Caco-2 (cell line): ENCODE measurements around the gene TK2. TPM values are rescaled to one million over a fixed set of nuclear protein-coding genes. Genes with fewer than 3 reads are reported as not detected.

Experiments used
- BruUV-seq: library from RNA; stranded (reverse); fragments of 400-500 nt; replicated peaks from 2 replicates; lab custom pipeline; 2021; lab: Mats Ljungman, UMichigan
- CTCF ChIA-PET: fragments of 300-600 bp; sonication (Branson Sonifier 250); formaldehyde crosslinking; loops from one replicate; lab custom pipeline; 2022; ENCODE audit warnings: antibody characterized with exemption; lab: Charles Lee
- POLR2A ChIA-PET: fragments of 300-600 bp; sonication (Branson Sonifier 250); formaldehyde crosslinking; loops from one replicate; lab custom pipeline; 2022; ENCODE audit warnings: antibody characterized with exemption; lab: Charles Lee
- DNase-seq, 2 experiments: peaks; one replicate each; pipeline versions ENCODE4 v3.0.0 to v3.0.0-alpha.2; 2020 to 2022
- H3K27me3 ChIP-seq: replicated peaks from 2 replicates; pipeline ENCODE4 v1.6.0; 2011; ENCODE audit warnings: low read length; ENCODE audit not compliant: control insufficient read depth, insufficient read depth
- H3K36me3 ChIP-seq: 2 replicates; pipeline ENCODE4 v1.5.1; 2011; ENCODE audit warnings: low read length; ENCODE audit not compliant: control insufficient read depth, insufficient read depth
- H3K4me1 ChIP-seq: fragments of 250-450 bp; sonication (Bioruptor Pico); 2 replicates; pipeline ENCODE4 v1.5.1; 2020; ENCODE audit warnings: mild to moderate bottlenecking
- H3K4me3 ChIP-seq: 2 replicates; pipeline ENCODE4 v1.5.1; 2011; ENCODE audit warnings: low read depth, mild to moderate bottlenecking, control low read depth, low read length
- H3K9me3 ChIP-seq: fragments of 250-450 bp; sonication (Bioruptor Pico); 2 replicates; pipeline ENCODE4 v1.5.1; 2020; ENCODE audit warnings: mild to moderate bottlenecking, moderate library complexity
- H3K27ac Mint-ChIP-seq: one replicate; pipeline ENCODE4 v1.8.0; 2022; ENCODE audit warnings: mixed read lengths; ENCODE audit not compliant: unreplicated experiment
- H3K27me3 Mint-ChIP-seq: one replicate; pipeline ENCODE4 v1.8.0; 2022; ENCODE audit warnings: mixed read lengths; ENCODE audit not compliant: insufficient read depth, unreplicated experiment
- H3K36me3 Mint-ChIP-seq: one replicate; pipeline ENCODE4 v1.8.0; 2022; ENCODE audit warnings: mild to moderate bottlenecking, mixed read lengths; ENCODE audit not compliant: insufficient read depth, unreplicated experiment
- H3K4me1 Mint-ChIP-seq: one replicate; pipeline ENCODE4 v1.8.0; 2022; ENCODE audit warnings: low read depth, mixed read lengths; ENCODE audit not compliant: unreplicated experiment
- H3K4me3 Mint-ChIP-seq: one replicate; pipeline ENCODE4 v1.8.0; 2022; ENCODE audit warnings: mild to moderate bottlenecking, moderate library complexity, mixed read lengths; ENCODE audit not compliant: unreplicated experiment
- H3K9me3 Mint-ChIP-seq: one replicate; pipeline ENCODE4 v1.8.0; 2022; ENCODE audit warnings: mixed read lengths; ENCODE audit not compliant: unreplicated experiment
- intact Hi-C: fragments of 100-400 bp; cut with micrococcal nuclease; formaldehyde crosslinking; loops from one replicate; pipeline ENCODE4 v1.10.0; 2022; ENCODE audit not compliant: unreplicated experiment
- total RNA-seq: library from RNA; stranded (reverse); gene quantifications from 2 replicates; pipeline ENCODE4 v1.2.3, GENCODE V29; 2022
- TF ChIP-seq, protein P1 (sequence below), 2 experiments: fragments of 200-600 bp in 1 of 2; IDR thresholded peaks; 1 replicate in 1 of 2; 2 replicates in 1 of 2; pipeline versions ENCODE4 v1.5.1 to v1.8.0; 2011 to 2022; ENCODE audit warnings: antibody characterized with exemption in 1 of 2, control low read depth in 1 of 2, inconsistent platforms in 1 of 2, low read depth in 1 of 2, low read length in 1 of 2, mild to moderate bottlenecking in 1 of 2, moderate library complexity in 1 of 2; ENCODE audit not compliant: insufficient read depth in 1 of 2, severe bottlenecking in 1 of 2, unreplicated experiment in 1 of 2

Gene TK2
- total RNA-seq, 1 experiment from 2014 or later, result 18.2 TPM

DNA sequence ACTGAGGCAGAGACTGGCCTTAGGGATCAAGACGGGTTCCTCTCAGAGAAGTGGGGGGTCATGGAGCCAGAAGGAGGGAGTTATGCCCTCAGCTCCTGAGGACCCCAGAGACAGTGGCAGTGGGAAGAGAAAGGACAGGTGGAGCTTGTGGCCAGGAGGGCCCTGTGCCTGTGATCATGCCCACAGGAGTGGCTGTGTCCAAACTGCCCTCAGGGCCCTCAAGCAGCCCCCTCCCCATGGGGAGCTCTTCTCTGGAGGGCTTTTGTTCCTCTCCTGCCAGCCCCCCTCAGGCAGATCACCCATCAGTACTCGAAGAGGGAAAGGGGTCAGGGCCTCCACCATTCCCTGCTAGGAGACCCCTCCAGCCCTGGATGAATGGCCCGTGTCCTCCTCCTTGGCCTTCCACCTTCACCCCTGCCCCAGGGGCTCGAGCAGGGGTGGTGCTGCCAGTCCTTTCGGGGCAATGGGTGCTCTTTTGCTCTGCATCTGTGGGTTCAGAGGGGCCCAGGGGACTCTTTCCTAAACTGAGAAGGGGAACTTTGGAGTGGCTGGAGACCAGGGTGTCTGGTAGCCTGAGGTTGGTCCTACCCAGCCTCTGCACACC is 70.2 kb downstream of the TK2 start:
- intact Hi-C loops, result loop anchor here (5.0 kb wide), 2 partner anchors 37 to 52 kb away; partner anchors contain the start of gene BEAN1
- Histone ChIP-seq H3K4me3 (no peak overlapping the region), H3K36me3 (no peaks in the 10 kb centered on the region), H3K4me1 (peaks cover 13% of the 10 kb centered on the region; the same call in 1 of the 2 replicates), H3K9me3 (no peaks in the 10 kb centered on the region), H3K27me3 (peaks cover 3% of the 10 kb centered on the region; the same call in 1 of the 2 replicates)
- Mint-ChIP-seq H3K27me3 (peaks cover 2% of the 10 kb centered on the region), H3K9me3 (no peaks in the 10 kb centered on the region), H3K27ac (no peak overlapping the region), H3K4me1 (no peaks in the 10 kb centered on the region), H3K36me3 (peaks cover 5% of the 10 kb centered on the region), H3K4me3 (no peak overlapping the region)
- no TSS peak for BruUV-seq
- TF ChIP-seq, protein P1, sequence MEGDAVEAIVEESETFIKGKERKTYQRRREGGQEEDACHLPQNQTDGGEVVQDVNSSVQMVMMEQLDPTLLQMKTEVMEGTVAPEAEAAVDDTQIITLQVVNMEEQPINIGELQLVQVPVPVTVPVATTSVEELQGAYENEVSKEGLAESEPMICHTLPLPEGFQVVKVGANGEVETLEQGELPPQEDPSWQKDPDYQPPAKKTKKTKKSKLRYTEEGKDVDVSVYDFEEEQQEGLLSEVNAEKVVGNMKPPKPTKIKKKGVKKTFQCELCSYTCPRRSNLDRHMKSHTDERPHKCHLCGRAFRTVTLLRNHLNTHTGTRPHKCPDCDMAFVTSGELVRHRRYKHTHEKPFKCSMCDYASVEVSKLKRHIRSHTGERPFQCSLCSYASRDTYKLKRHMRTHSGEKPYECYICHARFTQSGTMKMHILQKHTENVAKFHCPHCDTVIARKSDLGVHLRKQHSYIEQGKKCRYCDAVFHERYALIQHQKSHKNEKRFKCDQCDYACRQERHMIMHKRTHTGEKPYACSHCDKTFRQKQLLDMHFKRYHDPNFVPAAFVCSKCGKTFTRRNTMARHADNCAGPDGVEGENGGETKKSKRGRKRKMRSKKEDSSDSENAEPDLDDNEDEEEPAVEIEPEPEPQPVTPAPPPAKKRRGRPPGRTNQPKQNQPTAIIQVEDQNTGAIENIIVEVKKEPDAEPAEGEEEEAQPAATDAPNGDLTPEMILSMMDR (IDR thresholded peaks at IDR 0.05; ENCODE audit: insufficient read depth in 1 of 2, low read depth in 1 of 2, low read length in 1 of 2, severe bottlenecking in 1 of 2, unreplicated experiment in 1 of 2), result no peak
- ChIA-PET CTCF (no interaction called here), POLR2A (no interaction called here)
- DNase-seq, result no peak

DNA sequence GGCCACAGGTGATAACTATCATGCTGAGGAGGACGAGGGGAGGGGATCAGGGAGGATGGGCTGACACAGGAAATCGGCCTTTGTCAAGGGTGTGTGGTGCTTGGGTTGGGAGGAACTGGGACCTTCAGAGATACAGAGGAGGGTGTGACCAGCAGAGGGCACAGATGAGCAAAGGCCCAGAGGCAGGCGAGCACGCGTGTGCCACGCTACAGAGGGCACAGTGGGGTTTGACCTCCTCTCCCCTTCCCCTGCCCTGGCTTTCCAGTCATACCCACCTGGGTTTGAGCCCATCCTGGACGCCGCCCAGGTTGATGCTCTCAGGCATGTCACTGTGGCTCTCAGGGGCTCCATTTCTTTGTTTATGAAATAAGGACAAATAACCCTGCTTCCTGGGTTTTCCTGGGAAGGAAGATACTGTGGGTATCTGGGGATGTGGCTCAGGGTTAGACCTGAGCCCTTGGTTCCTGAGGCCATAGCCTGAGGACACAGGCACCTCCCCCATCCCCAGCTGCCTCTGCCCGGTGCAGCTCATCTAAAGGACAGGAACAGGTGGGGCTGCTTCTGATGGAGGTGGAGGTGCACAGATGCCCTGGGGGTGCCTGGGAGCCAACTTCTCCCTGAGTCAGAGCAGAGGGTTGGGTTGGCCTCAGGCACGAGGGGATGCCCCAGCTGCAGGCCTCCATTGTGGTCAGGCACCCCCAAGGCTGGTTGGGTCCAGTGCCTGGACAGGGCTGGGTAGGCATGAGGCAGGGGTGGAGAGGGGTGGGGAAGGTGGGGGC is 71.0 kb downstream of the TK2 start:
- TF ChIP-seq, protein P1 (IDR thresholded peaks at IDR 0.05; ENCODE audit: insufficient read depth in 1 of 2, low read depth in 1 of 2, low read length in 1 of 2, severe bottlenecking in 1 of 2, unreplicated experiment in 1 of 2), result peak; percentile 48 to 59
- Mint-ChIP-seq H3K36me3 (peaks cover 5% of the 10 kb centered on the region), H3K4me1 (no peaks in the 10 kb centered on the region), H3K27ac (no peak overlapping the region), H3K4me3 (no peak overlapping the region), H3K9me3 (no peaks in the 10 kb centered on the region), H3K27me3 (peaks cover 6% of the 10 kb centered on the region)
- Histone ChIP-seq H3K9me3 (no peaks in the 10 kb centered on the region), H3K4me1 (peaks cover 13% of the 10 kb centered on the region; the same call in 1 of the 2 replicates), H3K27me3 (peaks cover 3% of the 10 kb centered on the region; the same call in 1 of the 2 replicates), H3K36me3 (no peaks in the 10 kb centered on the region), H3K4me3 (no peak overlapping the region)
- intact Hi-C loops, result no loop called here
- POLR2A ChIA-PET, result no interaction called here
- DNase-seq, result peak; percentile 52 to 65
- no TSS peak for BruUV-seq
- CTCF ChIA-PET, result interaction anchor here (0.8 kb wide), 1 partner anchor 199 kb away, joined by 3 read pairs; no protein-coding TSS in a partner anchor

DNA sequence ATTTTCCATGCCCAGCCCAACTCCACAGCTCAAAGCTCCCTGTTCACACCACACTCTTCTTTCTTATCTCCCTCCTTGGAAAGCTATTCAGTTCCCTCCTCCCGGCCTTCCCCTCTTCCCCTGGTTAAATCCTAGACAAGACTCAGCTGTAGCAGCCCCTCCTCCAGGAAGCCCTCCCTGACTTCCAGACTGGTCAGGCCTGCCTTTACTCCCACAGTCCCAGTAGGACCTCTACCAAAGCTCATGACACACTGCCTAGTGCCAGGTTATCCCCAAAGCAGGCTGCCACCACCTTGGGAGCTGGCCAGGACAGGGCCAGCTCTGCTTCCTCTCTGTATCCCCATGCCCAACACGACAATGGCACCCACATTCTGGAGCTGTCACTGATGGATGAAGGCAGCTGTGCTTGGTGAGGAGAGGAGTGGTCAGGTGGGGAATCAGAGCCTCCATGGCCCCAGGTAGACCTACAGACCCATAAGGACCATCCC is 72.8 kb downstream of the TK2 start:
- H3K4me3 ChIP-seq, result no peak overlapping the region
- Mint-ChIP-seq H3K9me3 (no peaks in the 10 kb centered on the region), H3K27me3 (peaks cover 6% of the 10 kb centered on the region), H3K36me3 (peaks cover 5% of the 10 kb centered on the region), H3K4me3 (no peak overlapping the region), H3K4me1 (no peaks in the 10 kb centered on the region), H3K27ac (no peak overlapping the region)
- BruUV-seq, result no TSS peak
- POLR2A ChIA-PET, result interaction anchor here (0.6 kb wide), 1 partner anchor 33 kb away, joined by 3 read pairs; no protein-coding TSS in a partner anchor
- H3K9me3 ChIP-seq, result no peaks in the 10 kb centered on the region
- no peak for DNase-seq
- CTCF ChIA-PET, result interaction anchor here (1.3 to 2.3 kb wide), 2 partner anchors 70 to 132 kb away, joined by 3 to 14 read pairs; no protein-coding TSS in a partner anchor
- peaks cover 3% of the 10 kb centered on the region; the same call in 1 of the 2 replicates for H3K27me3 ChIP-seq
- intact Hi-C loops, result no loop called here
- H3K36me3 ChIP-seq, result no peaks in the 10 kb centered on the region
- TF ChIP-seq, protein P1 (IDR thresholded peaks at IDR 0.05; ENCODE audit: insufficient read depth in 1 of 2, low read depth in 1 of 2, low read length in 1 of 2, severe bottlenecking in 1 of 2, unreplicated experiment in 1 of 2), result no peak
- peaks cover 13% of the 10 kb centered on the region; the same call in 1 of the 2 replicates for H3K4me1 ChIP-seq
